Left lung (tissue), 10 donors: Measurements from ENCODE around the gene CDH4. TPM values are rescaled to one million over a fixed set of nuclear protein-coding genes. Genes with fewer than 3 reads are reported as not detected.
A peak's percentile ranks its signal among the peaks of the same experiment; 100 is the strongest.

Experiments
- ATAC-seq: fragments of 200-7000 bp; cut with Tn5 transposase; one replicate; pipeline ENCODE4 v1.9.1; 2020; ENCODE audit warnings: moderate library complexity
- DNase-seq, 4 donors: peaks; one replicate each; pipeline ENCODE4 v3.0.0-alpha.2; 2013 to 2020
- H3K27ac ChIP-seq, 2 donors: fragments of 200-600 bp; sonication (generic) in 1 of 2; one replicate each; pipeline versions ENCODE4 v1.5.0 to v1.8.0; 2020 to 2021
- H3K27me3 ChIP-seq, 2 donors: fragments of 200-600 bp; sonication (generic) in 1 of 2; one replicate each; pipeline versions ENCODE4 v1.5.0 to v1.8.0; 2020 to 2021
- H3K36me3 ChIP-seq, 2 donors: fragments of 200-600 bp; sonication (generic) in 1 of 2; one replicate each; pipeline versions ENCODE4 v1.5.0 to v1.8.0; 2020 to 2021
- H3K4me1 ChIP-seq, 2 donors: fragments of 200-600 bp; one replicate each; pipeline ENCODE4 v1.8.0; 2021
- H3K4me3 ChIP-seq, 2 donors: fragments of 200-600 bp; sonication (generic) in 1 of 2; one replicate each; pipeline versions ENCODE4 v1.5.0 to v1.8.0; 2020 to 2021; ENCODE audit warnings: mild to moderate bottlenecking in 1 of 2
- H3K9me3 ChIP-seq, 2 donors: fragments of 200-600 bp; sonication (generic) in 1 of 2; one replicate each; pipeline versions ENCODE4 v1.5.0 to v1.8.0; 2020 to 2021
- CTCF ChIP-seq, 2 donors: fragments of 200-600 bp; sonication (generic) in 1 of 2; IDR thresholded peaks; one replicate each; pipeline versions ENCODE4 v1.5.0 to v1.8.0; 2021; ENCODE audit warnings: antibody characterized with exemption in 2 of 2
- intact Hi-C, 2 donors: fragments of 100-400 bp; cut with DNase I; formaldehyde crosslinking; loops; one replicate each; pipeline versions ENCODE4 v1.11.2 to v1.14.2; 2022
- polyA plus RNA-seq, 6 donors: library from polyadenylated mRNA; unstranded; fragments of 120-200 nt; gene quantifications; one replicate each; pipeline ENCODE4 v1.2.1, GENCODE V29; 2013; ENCODE audit not compliant: insufficient read length in 6 of 6
- total RNA-seq, 2 donors: library from RNA; stranded (reverse); fragmentation: NEBNext Ultra II Directional; extraction: Animal tissue kit (Norgen Biotek cat#: 25700); gene quantifications; one replicate each; pipeline ENCODE4 v1.2.1, GENCODE V29; 2021
- donor health status: DM: no; HTN: yes; CAD: no.
- donor health status: DM: no; HTN: no; CAD: no.

CDH4 gene
- total and polyA plus RNA-seq, 8 donors = 0.24 to 10.8 (median 5.1) TPM

- Histone ChIP-seq H3K4me1 (no peaks in the 10 kb centered on the region), H3K27ac (no peak overlapping the region), H3K36me3 (no peaks in the 10 kb centered on the region), H3K27me3 (peaks cover 0 to 43% of the 10 kb centered on the region in 2 donors), H3K9me3 (no peaks in the 10 kb centered on the region), H3K4me3 (no peak overlapping the region)
- ATAC-seq = no peak
- intact Hi-C loops = no loop called here
- no peak for DNase-seq
- no peak for TF ChIP-seq CTCF (IDR thresholded peaks at IDR 0.05)
These were observed 670.4 kb downstream of the CDH4 start for GRCh38 chr20:61922411-61922810.

- no peak overlapping the region for H3K27ac ChIP-seq
- TF ChIP-seq CTCF (IDR thresholded peaks at IDR 0.05) = no peak
These were observed 670.9 kb downstream of the CDH4 start for GRCh38 chr20:61922936-61923335.

GRCh38 chr20:61923371-61924166 lies 671.5 kb downstream of the CDH4 start:
- ATAC-seq = no peak
- no peak overlapping the region for H3K27ac ChIP-seq
- DNase-seq = peak in 1 of 4 donors; percentile 51
- no peak for TF ChIP-seq CTCF (IDR thresholded peaks at IDR 0.05)
- no peaks in the 10 kb centered on the region for H3K36me3 ChIP-seq
- no peak overlapping the region for H3K4me3 ChIP-seq
- no peaks in the 10 kb centered on the region for H3K4me1 ChIP-seq
- peaks cover 0 to 3% of the 10 kb centered on the region in 2 donors for H3K9me3 ChIP-seq
- peaks cover 0 to 36% of the 10 kb centered on the region in 2 donors for H3K27me3 ChIP-seq
- intact Hi-C loops = no loop called here

More at GRCh38 chr20:61922936-61923335, 670.9 kb downstream of the CDH4 start:
- peaks cover 0 to 38% of the 10 kb centered on the region in 2 donors for H3K27me3 ChIP-seq
- no peak for ATAC-seq
- H3K36me3 ChIP-seq = no peaks in the 10 kb centered on the region
- DNase-seq = no peak
- peaks cover 0 to 3% of the 10 kb centered on the region in 2 donors for H3K9me3 ChIP-seq
- no peak overlapping the region for H3K4me3 ChIP-seq
- H3K4me1 ChIP-seq = no peaks in the 10 kb centered on the region
- intact Hi-C loops = no loop called here

GRCh38 chr20:61924211-61924857 lies 672.3 kb downstream of the CDH4 start:
- H3K36me3 ChIP-seq = no peaks in the 10 kb centered on the region
- no peak for ATAC-seq

More at GRCh38 chr20:61924211-61924857, 672.3 kb downstream of the CDH4 start:
- intact Hi-C loops = no loop called here
- Histone ChIP-seq H3K9me3 (peaks cover 0 to 6% of the 10 kb centered on the region in 2 donors), H3K27ac (no peak overlapping the region), H3K4me3 (no peak overlapping the region), H3K27me3 (peaks cover 0 to 36% of the 10 kb centered on the region in 2 donors), H3K4me1 (no peaks in the 10 kb centered on the region)
- peak in 2 of 4 donors; percentile 6 to 68 for DNase-seq
- no peak for TF ChIP-seq CTCF (IDR thresholded peaks at IDR 0.05)
